ENCODE data around the gene BAIAP2.

DNA sequence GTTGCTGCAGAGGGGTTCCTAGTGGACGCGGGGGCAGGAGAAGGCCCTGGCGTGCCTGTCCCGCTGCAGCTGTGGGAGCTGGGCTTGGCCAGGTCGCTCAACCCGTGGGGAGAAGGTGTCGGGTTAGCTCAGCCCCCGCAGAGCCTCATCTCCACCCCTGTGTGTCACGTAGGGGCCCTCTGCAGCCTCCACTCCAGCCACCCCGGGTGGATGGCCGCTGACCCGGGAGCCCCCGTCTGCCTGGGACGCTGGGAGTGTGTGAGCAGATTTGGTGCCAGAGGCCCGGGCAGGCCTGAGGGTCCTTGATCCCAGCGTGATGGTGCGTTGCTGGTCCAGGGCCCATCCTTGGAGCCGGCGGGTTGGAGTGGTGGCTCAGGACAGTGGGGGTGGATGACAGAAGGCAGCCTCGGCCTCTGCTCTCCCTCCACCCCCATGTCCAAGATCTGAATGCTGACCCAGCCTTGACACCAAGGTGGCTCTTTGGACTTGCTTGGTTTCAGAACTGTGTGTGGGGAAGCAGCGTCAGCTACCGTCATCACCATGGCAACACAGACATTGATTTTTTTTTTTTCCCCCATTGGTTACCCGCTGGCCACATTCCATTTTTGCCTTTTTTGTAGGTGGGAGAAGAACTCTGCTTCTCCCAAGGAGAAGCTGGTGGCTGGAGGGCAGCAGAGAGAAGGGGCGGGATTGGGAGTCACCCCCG, 35.7 kb downstream of the BAIAP2 start:
- TF ChIP-seq, protein P1, sequence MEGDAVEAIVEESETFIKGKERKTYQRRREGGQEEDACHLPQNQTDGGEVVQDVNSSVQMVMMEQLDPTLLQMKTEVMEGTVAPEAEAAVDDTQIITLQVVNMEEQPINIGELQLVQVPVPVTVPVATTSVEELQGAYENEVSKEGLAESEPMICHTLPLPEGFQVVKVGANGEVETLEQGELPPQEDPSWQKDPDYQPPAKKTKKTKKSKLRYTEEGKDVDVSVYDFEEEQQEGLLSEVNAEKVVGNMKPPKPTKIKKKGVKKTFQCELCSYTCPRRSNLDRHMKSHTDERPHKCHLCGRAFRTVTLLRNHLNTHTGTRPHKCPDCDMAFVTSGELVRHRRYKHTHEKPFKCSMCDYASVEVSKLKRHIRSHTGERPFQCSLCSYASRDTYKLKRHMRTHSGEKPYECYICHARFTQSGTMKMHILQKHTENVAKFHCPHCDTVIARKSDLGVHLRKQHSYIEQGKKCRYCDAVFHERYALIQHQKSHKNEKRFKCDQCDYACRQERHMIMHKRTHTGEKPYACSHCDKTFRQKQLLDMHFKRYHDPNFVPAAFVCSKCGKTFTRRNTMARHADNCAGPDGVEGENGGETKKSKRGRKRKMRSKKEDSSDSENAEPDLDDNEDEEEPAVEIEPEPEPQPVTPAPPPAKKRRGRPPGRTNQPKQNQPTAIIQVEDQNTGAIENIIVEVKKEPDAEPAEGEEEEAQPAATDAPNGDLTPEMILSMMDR (IDR thresholded peaks at IDR 0.05 in 8 of 11, conservative IDR thresholded peaks at IDR 0.05 in 3 of 11): no peak
- no peak for TF ChIP-seq POLR2A (IDR thresholded peaks at IDR 0.05)
- no peak for TF ChIP-seq POLR2AphosphoS5 (IDR thresholded peaks at IDR 0.05)
